SHP77 treated with DMSO at 0.1 percent for 48 hours (cell line): ENCODE data around the gene TEX36.
"Not testable (repeated sequence)": the region's sequence is repeated elsewhere in the genome, so short reads cannot be mapped to it uniquely, and the experiment has no call there.

Source experiments
- DNase-seq: peaks from one replicate; lab custom pipeline; 2025; lab: John Stamatoyannopoulos, UW

TEX36 gene

DNA sequence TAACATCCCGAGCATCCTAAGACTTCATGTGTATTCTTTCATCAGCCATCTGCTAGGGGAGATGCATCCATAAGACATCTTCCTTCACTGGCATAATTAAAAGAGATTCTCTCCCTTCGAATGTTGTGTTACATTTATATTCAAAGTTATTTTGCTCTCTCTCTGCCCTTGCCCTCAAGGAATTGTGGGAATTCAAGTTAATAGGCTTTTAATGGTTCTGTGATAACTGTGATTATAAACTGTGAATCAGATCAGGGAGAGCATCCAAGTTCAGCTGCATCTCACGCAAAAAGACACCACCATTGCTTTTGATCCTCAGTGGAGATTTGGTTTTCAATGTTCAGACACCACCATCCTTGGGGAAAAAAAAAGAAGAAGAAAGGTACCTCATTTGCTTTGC lies 9.2 kb upstream of the TEX36 start:
- DNase-seq = no peak

DNA sequence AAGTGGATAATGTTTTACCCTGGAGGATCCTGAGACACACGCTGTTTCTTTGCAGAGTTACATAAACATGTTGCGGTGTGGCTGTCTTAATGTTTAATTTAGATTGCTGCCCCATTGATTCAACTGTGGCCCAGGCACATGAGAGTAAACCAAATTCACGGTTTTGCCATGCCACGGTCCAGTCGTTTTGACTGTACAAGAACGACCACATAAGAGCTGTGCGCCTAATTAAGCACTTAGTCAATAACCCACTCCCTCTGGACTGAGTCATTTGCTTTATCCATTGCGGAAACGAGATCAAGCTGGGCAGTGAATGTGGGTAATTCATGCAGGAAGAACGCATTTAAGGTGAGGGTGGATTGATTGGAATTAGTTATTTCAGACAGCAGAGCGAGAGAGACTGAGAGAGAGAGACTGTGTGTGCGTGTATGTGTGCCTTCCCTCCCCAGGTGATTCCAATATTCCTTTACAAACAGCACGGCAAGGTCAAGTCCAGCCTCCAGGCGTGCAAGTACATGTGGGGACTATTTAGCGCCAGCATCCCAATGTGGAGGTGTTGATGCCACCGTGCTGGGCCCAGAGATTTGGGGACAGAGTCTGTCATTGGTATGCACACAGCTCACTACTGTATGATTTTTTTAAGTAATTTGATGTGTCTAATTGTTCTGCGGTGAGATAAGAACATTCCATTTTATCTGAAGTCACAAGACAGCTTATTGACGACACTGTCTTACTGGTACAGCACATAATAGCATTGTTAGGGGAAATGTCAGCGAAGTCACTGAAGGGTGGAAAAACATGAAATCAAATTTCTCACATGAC lies 8.4 kb upstream of the TEX36 start:
- DNase-seq = no peak

DNA sequence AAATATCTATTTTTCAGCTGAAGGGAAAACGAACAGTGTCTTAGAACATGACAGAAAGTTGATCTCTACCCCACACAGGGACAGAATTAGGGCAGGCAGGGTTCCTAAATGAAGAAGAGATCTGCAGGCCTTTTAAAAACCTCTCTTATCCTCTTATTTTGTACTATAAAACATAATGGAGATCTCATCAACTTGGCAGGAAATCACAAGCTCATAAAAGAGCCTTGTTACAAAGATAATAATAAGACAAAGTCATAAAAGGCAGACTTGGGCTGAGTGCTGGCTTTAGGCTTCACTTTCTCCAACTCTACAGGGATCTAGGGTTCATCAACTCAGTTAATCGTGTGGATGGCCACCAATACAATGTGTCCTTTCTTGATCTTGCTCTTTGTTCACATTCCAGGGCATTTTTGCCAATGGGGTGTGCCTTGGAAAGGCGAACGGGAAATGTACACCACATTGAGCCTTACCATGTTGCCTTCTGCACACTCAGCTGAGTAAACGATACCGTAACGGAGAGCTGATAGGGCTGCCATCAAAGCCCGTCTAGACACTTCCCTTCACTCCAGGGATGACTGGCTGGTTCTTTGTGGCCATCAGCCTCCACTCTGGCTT lies 7.1 kb upstream of the TEX36 start:
- no peak for DNase-seq

DNA sequence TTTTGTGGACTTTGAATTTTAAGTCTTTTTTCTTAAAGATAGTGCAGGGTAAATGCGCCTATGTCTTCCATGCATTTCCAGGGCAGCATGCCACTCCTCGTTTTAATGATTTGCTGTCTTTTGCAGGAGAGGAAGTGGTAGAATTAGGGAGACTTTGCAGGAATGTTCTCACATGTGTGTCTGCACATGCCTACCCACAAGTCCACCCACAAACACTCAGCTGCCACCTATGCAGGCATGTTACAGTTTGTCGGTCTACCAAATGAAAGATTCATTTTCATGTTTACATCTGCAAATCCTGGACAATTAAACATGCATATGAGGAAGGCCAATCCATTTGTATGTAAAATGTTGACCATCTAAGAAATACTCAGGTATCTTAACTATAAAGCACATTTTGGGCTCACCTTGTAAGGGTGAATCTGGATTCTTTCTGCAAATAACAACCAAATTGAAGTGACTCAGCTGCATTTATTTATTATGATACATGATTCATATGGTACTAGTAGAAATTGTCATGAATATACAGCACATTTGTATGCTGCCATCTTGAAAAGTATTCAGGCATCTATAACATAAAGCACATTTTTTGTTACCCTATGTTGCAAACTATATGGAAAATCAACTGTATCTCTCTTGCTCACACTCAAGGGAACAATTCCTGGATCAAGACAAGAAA lies 4.7 kb upstream of the TEX36 start:
- no peak for DNase-seq

DNA sequence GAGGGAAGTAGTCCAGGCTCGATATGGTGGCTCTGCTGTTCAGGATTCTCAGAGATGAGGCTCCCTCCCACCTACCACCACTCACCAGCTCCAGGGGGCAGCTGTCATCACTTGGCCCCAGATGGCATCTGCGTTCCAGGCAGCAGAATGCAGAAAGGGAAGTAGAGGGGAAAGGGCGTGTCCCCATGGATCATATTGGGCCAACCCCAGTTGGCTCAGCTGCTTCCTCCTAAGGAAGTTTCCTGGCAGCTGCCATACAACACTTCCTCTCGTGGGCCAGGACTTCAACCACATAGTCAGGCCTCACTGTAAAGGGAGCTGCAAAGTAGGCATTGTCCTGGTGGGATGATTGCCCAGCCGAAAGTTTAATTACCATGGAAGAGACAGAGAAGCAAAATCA lies 1.6 kb upstream of the TEX36 start:
- DNase-seq = no peak

DNA sequence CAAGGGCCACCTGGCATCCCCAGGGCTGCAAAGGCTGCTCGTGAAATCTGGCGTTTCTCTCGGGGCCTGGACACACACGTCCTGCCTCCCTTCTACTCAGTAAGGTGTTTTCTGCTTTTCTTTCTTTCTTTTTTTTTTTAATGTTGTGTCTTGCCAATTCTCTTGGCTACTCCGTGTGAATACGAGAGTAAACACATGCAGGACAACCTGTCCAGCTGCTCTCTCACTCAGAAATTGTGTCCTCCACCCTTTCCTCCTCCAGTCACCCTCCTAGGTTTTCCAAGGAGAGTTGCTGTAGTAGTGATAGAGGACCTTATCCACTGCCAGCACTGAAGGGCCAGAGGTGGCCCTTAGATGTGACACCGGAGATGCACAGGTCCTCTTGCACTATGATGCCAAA lies 858 bp upstream of the TEX36 start:
- no peak for DNase-seq

DNA sequence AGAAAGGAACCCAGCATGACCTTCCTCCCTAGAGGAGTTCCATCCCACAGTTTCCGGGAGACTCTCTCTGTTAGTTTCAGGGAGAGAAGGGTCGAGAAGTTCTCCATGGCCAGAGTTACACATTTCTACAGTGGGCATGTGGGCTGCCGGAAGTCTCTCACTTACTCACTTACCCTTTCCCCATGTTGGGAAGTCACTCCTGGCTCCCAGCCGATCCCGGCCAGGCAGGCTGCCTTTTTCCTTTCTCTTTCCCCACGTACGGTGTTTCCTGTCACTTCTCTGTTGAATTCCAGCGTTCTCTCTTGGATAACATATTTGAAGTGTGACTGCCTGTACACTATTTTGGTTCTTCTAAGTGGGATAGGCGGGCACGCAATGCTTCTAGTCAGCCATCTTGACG lies 3.5 kb downstream of the TEX36 start:
- no peak for DNase-seq

DNA sequence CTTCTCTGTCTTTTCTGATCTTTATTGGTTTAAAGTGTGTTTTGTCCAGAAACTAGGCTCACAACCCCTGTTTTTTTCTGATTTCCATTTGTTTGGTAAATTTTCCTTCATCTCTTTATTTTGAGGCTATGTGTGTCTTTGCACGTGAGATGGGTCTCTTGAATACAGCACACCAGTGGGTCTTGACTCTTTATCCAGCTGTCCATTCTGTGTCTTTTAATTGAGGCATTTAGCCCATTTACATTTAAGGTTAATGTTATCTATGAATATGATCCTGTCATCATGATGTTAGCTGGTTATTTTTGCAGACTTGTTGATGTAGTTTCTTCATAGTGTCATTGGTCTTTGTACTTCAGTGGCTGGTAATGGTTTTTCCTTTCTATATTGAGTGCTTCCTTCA lies 10.1 kb downstream of the TEX36 start:
- no peak for DNase-seq

DNA sequence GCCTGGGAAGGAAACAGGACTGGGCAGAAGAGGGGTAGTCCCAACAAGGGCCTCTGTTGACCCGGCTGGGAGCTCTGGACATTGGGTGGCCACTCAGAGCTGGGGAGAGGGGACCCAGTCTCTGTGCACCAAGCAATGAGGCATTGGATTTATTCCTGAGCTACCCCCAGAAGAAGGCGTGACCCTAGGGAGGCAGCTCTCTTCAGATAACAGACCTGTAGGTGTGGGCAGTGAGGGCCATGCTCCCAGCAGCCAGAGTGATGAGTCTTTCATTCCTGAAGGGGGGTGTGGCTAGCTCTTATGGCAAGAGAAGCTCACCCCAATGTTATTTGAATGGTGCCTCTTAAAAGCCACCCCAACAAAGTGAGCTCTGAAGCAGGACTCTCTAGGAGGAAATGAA lies 20.4 kb downstream of the TEX36 start:
- no peak for DNase-seq

DNA sequence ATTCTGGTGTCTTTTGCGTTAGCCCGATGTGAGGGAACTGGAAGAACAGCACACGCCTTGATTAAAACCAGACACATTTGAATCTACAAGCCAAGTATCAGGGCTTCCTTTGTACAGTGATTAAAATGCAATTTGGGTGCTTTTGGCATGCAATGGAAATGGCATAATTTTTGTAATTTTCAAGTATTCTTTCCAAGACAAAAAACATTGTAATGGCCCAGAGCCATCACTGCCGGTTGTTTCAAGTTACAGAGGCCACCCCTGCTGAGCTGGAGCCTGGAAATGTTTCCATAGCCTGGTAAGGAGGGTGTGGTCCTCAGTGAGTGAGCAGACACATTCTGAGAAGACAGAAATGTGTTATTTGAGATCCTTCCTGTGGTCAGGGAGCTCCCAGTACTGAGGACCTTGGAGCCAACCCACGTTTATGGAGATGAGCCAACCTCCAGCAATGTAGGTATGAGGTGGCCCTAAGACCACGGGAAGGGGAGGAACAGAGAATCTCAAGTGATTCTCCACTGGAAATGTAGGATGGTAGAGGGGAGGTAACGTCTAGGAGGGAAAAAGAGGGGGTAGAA lies 20.9 kb downstream of the TEX36 start:
- DNase-seq = no peak

DNA sequence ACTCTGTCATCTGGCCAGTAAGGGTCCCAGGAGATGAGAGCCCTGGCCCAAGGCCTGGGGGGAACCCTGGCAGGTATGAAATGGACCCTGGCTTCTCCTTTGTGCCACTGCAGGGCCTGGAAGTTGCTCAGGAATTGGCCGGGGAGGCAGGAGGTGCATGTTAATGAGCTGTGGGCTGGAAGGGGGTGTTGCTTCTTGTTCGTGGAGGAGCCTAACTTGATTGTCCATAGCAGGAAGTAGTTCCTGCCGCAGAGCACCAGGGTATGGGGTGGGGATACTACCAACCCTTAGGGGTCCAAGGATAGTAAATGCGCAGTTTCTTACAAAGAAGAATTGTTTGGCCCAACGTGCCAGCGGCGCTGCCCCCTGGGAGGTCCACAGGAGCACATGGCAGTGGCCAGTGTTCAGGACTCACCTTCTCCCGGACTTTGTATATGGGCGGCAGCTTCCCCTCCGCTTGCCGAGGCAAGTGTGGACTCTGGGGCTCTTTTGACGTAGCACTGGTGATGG lies 21.5 kb downstream of the TEX36 start:
- DNase-seq = no peak

DNA sequence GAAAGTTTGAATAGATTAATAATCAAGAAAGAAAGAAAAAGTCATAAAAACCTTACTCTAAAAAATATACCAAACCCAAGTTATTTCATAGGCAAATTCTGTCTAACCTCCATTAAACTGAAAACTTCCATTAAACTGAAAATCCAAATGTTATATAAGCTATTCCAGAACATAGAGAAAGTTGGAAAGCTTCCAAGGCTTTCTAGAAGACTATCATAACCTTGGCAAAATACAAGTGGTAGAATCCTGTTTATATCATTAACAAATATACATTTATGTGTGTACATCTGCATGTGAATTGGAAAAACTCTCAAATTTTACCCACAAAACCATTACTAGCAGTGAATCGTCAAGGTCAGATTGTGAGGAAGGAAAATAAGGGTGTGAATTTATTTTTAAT lies 23.9 kb downstream of the TEX36 start:
- no peak for DNase-seq

DNA sequence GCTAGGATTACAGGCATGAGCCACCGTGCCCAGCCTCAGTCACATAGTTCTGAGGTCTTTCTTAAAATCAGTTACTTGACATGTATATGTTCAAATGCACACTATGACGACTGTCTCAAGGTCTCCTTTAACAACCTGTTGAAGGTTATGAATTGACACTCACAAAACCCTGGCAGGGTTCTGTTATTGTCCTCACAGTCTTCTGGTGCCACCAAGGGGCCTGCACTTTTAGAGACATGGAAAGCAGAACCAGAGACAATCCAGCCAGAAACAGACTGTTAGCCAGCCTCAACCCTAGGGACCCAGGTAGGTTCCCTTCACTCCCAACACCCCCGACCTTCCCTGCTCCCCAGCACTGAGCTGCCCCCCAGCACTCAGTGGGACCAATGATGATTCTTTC lies 26.4 kb downstream of the TEX36 start:
- DNase-seq = no peak

DNA sequence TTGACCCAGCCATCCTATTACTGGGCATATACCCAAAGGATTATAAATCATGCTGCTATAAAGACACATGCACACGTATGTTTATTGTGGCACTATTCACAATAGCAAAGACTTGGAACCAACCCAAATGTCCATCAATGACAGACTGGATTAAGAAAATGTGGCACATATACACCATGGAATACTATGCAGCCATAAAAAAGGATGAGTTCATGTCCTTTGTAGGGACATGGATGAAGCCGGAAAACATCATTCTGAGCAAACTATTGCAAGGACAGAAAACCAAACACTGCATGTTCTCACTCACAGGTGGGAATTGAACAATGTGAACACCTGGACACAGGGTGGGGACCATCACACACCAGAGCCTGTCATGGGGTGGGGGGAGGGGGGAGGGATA lies 29.9 kb downstream of the TEX36 start:
- not testable (repeated sequence) for DNase-seq

DNA sequence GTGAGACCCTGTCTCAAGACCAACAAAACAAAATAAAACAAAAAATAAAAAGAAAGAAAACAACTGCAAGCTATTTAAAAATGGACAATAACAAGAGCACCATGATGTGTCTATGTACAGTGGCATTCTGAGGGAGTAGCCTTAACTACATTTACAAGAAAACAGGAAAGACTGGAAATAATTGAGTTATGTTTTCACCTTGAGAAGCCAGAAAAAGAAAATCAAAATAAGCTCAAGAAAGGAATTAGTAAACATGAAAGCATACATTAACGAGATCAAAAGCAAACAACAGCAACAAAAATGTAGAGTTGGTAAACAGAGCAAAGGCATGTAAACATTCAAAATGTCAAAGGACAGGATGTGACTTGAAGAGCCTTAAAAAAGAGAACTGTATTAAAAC lies 36.7 kb downstream of the TEX36 start:
- DNase-seq = no peak

DNA sequence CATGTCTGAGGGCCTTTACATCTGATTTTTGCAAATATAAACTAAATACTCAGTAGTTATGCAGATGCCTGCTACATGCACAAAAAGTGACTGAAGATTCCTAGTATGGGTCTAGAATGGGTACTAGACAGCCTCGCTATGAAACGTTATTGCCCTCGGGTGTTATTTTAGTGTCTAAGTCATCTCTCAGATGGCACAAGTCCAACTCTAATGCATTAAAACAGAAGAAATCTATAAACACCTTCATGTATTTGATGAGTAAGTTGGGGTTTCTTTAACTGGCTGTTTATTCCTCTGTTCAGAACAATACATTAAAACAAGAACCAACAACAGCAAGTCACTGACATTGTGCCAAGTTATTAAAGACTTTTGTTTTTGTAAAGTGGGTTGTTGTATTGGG lies 41.6 kb downstream of the TEX36 start:
- DNase-seq = no peak

DNA sequence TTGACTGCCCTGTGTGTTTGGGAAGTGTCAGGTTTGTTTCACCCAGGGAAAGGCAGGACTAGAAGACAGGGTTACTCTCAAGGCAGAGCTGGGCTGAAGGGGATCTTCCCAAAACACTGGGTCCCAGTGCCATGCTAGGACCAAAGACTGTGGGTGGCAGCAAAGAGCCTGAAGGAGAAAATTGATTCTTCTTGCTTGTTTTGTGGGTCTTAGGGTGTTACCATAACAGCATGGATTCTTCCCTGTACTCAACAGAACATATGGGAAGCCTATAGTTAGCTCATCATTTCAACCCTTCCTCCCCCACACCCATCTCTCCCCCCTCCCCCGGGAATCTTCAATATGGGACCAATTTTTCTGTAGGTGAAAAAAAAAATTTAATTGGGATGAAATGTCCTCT lies 42.3 kb downstream of the TEX36 start:
- DNase-seq = no peak

DNA sequence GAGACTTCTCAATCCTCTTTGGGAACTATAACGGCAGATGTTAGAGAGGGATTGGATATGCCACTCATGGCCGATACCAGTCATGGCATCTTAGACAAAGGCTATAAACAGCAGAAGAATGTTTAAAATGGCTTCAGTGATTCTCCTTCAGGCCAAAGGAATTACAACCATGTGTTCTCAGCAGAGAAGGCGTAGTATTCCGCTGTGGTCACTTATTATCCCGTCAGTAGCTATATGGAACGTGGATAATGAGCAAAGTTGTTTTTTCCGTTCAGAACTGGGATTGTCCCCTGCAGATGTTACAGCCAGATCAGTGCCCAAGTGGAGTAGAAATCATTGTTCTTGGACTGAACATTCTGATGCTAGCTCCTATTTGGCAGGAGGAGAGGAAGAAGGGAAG lies 43.1 kb downstream of the TEX36 start:
- no peak for DNase-seq

DNA sequence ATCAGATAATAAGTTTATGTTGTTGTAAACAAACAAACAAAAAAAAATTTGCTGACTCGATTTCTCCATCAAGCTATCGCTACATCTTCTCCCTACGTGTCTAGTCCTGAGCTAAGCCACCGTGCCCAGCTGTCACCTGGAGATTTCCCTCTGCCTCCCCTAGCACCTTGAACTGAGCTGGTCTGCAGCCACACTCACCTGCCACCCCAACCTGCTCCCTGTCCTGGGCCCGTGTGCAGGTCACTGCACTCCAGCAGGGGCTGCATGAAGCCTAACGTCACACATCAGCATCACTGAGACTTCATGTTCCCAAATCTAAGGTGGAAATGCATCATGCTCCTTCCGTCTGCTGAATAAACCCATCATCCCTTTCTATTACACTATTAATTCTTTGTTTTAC lies 44.4 kb downstream of the TEX36 start:
- no peak for DNase-seq

DNA sequence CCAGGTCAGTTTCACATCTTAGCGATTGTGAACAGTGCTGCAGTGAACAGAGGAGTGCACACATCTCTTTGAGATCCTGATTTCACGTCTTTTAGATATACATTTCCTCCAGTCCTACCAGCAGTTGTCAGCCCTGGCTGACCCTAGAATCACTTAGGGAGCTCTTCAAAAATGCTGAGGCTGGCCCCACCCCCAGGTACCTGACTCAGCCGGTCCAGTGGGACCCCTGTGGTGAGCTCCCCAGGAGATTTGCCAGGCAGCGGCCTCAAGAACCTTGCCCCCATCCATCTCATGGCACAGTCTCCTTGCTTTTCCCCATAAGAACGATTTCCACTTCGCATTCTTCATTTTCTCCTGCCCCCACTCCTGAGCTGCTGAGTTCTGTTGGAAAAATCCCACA lies 45.5 kb downstream of the TEX36 start:
- DNase-seq = no peak

DNA sequence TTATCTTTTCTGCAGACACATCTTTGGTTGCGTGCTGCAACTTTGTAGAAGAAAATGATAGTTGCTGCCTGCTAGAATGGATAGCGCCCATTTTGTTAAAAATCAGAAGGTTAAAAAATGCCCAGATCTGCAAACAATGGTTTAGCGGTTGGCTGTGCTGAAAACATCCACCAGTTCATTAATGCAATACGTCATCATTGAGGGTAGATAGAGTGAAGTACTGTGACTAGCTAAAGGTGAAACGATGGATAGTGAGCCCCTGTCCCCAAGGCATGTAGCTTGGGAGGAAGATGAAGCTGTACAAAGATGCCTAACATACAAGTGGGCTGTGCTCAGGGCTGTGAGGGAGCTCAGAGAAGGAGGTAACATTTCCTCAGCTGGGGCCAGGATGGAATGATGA lies 48.4 kb downstream of the TEX36 start:
- no peak for DNase-seq

DNA sequence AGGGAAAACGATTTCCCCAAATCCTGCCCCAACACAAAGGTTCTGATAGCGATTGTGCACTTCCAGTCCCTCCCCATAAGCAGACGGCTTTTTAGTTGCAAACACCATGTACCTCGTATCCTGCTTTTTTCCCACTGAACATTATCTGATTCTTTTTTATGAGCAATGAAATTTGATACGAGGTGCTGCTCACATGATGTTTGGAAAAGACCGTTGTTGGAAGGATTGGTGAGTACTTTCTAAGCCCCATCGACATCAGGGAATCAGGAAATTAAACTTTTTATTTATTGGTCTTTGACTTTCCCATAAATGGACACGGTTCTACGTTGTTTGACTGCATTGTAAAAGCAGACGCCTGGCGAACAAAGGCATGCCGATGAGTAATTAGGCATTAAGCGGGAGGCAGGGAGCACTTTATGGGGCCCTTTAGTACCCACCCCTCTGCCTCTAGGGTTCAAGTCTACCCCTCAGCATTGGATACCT lies 49.4 kb downstream of the TEX36 start:
- DNase-seq = no peak

DNA sequence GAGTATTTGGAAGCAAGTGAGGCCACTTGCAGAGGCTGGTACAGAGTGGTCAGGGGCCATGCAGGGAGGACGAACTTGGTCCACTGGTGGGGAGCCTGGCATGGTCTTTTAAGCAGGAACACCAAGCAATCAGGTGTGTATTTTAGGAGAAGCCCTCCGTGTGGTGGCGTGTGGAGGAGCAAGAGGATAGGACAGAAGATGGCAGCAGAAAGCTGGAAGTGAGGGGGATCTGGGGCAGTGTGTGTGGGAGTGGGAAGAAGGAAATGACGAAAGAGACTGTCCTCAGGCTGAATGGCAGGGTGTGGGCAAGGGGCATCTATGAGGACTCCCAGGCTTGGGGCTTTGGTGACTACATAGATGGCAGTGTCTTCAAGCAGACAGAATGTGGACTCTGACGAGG lies 51.2 kb downstream of the TEX36 start:
- no peak for DNase-seq
